ENCODE measurements around the gene NPLOC4. TPM values are rescaled to one million over a fixed set of nuclear protein-coding genes. Genes with fewer than 3 reads are reported as not detected.

NPLOC4 gene
- total and polyA plus RNA-seq, 4 donors = 23.5 to 67.4 (median 50.6) TPM

DNA sequence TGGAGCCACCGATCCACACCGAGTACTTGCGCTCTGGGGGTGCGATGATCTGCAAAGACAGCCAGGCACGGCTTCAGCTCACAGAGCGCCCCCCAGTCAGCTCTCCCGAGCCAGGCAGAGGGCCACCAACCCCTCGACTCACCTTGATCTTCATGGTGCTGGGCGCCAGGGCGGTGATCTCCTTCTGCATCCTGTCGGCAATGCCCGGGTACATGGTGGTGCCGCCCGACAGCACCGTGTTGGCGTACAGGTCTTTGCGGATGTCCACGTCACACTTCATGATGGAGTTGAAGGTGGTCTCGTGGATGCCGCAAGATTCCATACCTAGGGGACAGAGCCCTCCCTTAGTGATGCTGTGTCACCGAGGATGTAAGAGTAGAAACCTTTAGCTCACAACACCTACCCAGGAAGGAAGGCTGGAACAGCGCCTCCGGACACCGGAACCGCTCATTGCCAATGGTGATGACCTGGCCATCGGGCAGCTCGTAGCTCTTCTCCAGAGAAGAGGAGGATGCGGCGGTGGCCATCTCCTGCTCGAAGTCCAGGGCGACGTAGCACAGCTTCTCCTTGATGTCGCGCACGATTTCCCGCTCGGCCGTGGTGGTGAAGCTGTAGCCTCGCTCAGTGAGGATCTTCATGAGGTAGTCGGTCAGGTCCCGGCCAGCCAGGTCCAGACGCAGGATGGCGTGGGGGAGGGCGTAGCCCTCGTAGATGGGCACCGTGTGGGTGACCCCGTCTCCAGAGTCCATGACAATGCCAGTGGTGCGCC lies 125.9 kb downstream of the NPLOC4 start:
- H3K4me1 ChIP-seq (ENCODE audit: control insufficient read depth in 4 of 4, insufficient read depth in 4 of 4, low read length in 3 of 4) = peaks cover 7 to 44% (median 20%) of the 10 kb centered on the region in 4 donors

More for the DNA sequence above, 125.9 kb downstream of the NPLOC4 start:
- peak overlapping the region; percentile 87 to 97 (median 95) for H3K4me3 ChIP-seq (ENCODE audit: low read depth in 1 of 3, low read length in 3 of 3)
- DNase-seq (ENCODE audit: low spot score) = no peak
- TF ChIP-seq RAD21 (IDR thresholded peaks at IDR 0.05) = no peak
- no peak for TF ChIP-seq HNF4G (IDR thresholded peaks at IDR 0.05)
- TF ChIP-seq JUND (IDR thresholded peaks at IDR 0.05) = no peak
- TF ChIP-seq NR2F2 (IDR thresholded peaks at IDR 0.05) = no peak
- TF ChIP-seq ATF3 (IDR thresholded peaks at IDR 0.05) = no peak
- no peak for TF ChIP-seq EGR1 (IDR thresholded peaks at IDR 0.05; ENCODE audit: low read depth in 2 of 2)
- TF ChIP-seq, protein P1, sequence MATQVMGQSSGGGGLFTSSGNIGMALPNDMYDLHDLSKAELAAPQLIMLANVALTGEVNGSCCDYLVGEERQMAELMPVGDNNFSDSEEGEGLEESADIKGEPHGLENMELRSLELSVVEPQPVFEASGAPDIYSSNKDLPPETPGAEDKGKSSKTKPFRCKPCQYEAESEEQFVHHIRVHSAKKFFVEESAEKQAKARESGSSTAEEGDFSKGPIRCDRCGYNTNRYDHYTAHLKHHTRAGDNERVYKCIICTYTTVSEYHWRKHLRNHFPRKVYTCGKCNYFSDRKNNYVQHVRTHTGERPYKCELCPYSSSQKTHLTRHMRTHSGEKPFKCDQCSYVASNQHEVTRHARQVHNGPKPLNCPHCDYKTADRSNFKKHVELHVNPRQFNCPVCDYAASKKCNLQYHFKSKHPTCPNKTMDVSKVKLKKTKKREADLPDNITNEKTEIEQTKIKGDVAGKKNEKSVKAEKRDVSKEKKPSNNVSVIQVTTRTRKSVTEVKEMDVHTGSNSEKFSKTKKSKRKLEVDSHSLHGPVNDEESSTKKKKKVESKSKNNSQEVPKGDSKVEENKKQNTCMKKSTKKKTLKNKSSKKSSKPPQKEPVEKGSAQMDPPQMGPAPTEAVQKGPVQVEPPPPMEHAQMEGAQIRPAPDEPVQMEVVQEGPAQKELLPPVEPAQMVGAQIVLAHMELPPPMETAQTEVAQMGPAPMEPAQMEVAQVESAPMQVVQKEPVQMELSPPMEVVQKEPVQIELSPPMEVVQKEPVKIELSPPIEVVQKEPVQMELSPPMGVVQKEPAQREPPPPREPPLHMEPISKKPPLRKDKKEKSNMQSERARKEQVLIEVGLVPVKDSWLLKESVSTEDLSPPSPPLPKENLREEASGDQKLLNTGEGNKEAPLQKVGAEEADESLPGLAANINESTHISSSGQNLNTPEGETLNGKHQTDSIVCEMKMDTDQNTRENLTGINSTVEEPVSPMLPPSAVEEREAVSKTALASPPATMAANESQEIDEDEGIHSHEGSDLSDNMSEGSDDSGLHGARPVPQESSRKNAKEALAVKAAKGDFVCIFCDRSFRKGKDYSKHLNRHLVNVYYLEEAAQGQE (IDR thresholded peaks at IDR 0.05) = no peak
- no peak for TF ChIP-seq FOXA1 (IDR thresholded peaks at IDR 0.05)
- TF ChIP-seq MAX (IDR thresholded peaks at IDR 0.05) = no peak
- TF ChIP-seq FOXA2 (IDR thresholded peaks at IDR 0.05) = no peak
- TF ChIP-seq, protein P2, sequence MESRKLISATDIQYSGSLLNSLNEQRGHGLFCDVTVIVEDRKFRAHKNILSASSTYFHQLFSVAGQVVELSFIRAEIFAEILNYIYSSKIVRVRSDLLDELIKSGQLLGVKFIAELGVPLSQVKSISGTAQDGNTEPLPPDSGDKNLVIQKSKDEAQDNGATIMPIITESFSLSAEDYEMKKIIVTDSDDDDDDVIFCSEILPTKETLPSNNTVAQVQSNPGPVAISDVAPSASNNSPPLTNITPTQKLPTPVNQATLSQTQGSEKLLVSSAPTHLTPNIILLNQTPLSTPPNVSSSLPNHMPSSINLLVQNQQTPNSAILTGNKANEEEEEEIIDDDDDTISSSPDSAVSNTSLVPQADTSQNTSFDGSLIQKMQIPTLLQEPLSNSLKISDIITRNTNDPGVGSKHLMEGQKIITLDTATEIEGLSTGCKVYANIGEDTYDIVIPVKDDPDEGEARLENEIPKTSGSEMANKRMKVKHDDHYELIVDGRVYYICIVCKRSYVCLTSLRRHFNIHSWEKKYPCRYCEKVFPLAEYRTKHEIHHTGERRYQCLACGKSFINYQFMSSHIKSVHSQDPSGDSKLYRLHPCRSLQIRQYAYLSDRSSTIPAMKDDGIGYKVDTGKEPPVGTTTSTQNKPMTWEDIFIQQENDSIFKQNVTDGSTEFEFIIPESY (IDR thresholded peaks at IDR 0.05) = no peak
- TF ChIP-seq GABPA (IDR thresholded peaks at IDR 0.05 in 1 of 2, conservative IDR thresholded peaks at IDR 0.05 in 1 of 2) = no peak
- TF ChIP-seq TAF1 (conservative IDR thresholded peaks at IDR 0.05) = no peak
- no peak for TF ChIP-seq RXRA (IDR thresholded peaks at IDR 0.05)
- TF ChIP-seq, protein P3, sequence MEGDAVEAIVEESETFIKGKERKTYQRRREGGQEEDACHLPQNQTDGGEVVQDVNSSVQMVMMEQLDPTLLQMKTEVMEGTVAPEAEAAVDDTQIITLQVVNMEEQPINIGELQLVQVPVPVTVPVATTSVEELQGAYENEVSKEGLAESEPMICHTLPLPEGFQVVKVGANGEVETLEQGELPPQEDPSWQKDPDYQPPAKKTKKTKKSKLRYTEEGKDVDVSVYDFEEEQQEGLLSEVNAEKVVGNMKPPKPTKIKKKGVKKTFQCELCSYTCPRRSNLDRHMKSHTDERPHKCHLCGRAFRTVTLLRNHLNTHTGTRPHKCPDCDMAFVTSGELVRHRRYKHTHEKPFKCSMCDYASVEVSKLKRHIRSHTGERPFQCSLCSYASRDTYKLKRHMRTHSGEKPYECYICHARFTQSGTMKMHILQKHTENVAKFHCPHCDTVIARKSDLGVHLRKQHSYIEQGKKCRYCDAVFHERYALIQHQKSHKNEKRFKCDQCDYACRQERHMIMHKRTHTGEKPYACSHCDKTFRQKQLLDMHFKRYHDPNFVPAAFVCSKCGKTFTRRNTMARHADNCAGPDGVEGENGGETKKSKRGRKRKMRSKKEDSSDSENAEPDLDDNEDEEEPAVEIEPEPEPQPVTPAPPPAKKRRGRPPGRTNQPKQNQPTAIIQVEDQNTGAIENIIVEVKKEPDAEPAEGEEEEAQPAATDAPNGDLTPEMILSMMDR (IDR thresholded peaks at IDR 0.05; ENCODE audit: low read depth, low read length, missing input control) = no peak
- TF ChIP-seq HNF4A (conservative IDR thresholded peaks at IDR 0.05) = no peak
- TF ChIP-seq YY1 (IDR thresholded peaks at IDR 0.05) = no peak
- no peak for TF ChIP-seq SP1 (IDR thresholded peaks at IDR 0.05)
- H3K27ac ChIP-seq (ENCODE audit: low read depth in 1 of 2, low read length in 2 of 2) = peak overlapping the region in 1 of 2 donors; percentile 79
- no peaks in the 10 kb centered on the region for H3K9me3 ChIP-seq (ENCODE audit: control insufficient read depth in 4 of 4, low read length in 3 of 4)
- H3K9ac ChIP-seq (ENCODE audit: low read depth in 1 of 2, low read length in 2 of 2) = peak overlapping the region; percentile 78 to 87
- 32% methylated on average over 48 of the region's 48 CpGs for WGBS
- no peaks in the 10 kb centered on the region for H3K27me3 ChIP-seq (ENCODE audit: control insufficient read depth in 4 of 4, insufficient read depth in 4 of 4, low read length in 3 of 4)
- H3K36me3 ChIP-seq (ENCODE audit: control insufficient read depth in 4 of 4, insufficient read depth in 3 of 4, low read depth in 1 of 4, low read length in 3 of 4) = peaks cover 3 to 22% (median 13%) of the 10 kb centered on the region in 4 donors
